SK-N-SH (cell line): ENCODE results near the gene NRG3. TPM values are rescaled to one million over a fixed set of nuclear protein-coding genes. Genes with fewer than 3 reads are reported as not detected.

ENCODE experiments used
- CTCF ChIA-PET: fragments of 300-600, 350-600 bp; formaldehyde crosslinking; extraction: SDS; loops from one replicate; lab custom pipeline; 2021; lab: Yijun Ruan, JAX
- POLR2A ChIA-PET: fragments of 350-600 bp; sonication (Branson Sonifier 250); formaldehyde crosslinking; extraction: SDS; loops from one replicate; lab custom pipeline; 2020; ENCODE audit warnings: antibody characterized with exemption, inconsistent platforms; lab: Yijun Ruan, JAX
- DNase-seq: peaks from one replicate; pipeline ENCODE4 v3.0.0; 2012
- H2AFZ ChIP-seq: fragments of 200-600 bp; sonication (generic); 2 replicates; pipeline ENCODE4 v1.8.1; 2016; ENCODE audit warnings: antibody characterized with exemption, mild to moderate bottlenecking, low read depth
- H3F3A ChIP-seq: fragments of 200-600 bp; sonication (generic); replicated peaks from 2 replicates; pipeline ENCODE3; 2016; ENCODE audit warnings: antibody characterized with exemption, mild to moderate bottlenecking; ENCODE audit not compliant: insufficient read depth
- H3K27ac ChIP-seq, 2 experiments: fragments of 200-500 bp in 1 of 2; fragments of 200-600 bp in 1 of 2; sonication (Bioruptor generic) in 1 of 2; sonication (generic), shearing (Covaris generic) in 1 of 2; 2 replicates each; pipeline versions ENCODE4 v1.5.1 to v1.6.1; 2014 to 2016; ENCODE audit warnings: low read depth in 2 of 2, inconsistent platforms in 1 of 2, low read length in 1 of 2, mild to moderate bottlenecking in 1 of 2, mixed read lengths in 1 of 2
- H3K27me3 ChIP-seq: fragments of 200-600 bp; sonication (generic), shearing (Covaris generic); 2 replicates; pipeline ENCODE4 v1.6.1; 2016; ENCODE audit warnings: mixed run types; ENCODE audit not compliant: insufficient read depth
- H3K36me3 ChIP-seq, 2 experiments: fragments of 200-500 bp in 1 of 2; fragments of 200-600 bp in 1 of 2; sonication (Bioruptor generic) in 1 of 2; sonication (generic) in 1 of 2; replicated peaks in 1 of 2; 2 replicates each; pipeline versions ENCODE3 to v1.5.1; 2014 to 2016; ENCODE audit warnings: low read length in 1 of 2, mild to moderate bottlenecking in 1 of 2; ENCODE audit not compliant: insufficient read depth in 2 of 2, control insufficient read depth in 1 of 2
- H3K4me1 ChIP-seq, 2 experiments: fragments of 200-500 bp in 1 of 2; fragments of 200-600 bp in 1 of 2; sonication (Bioruptor generic) in 1 of 2; sonication (generic), shearing (Covaris generic) in 1 of 2; 2 replicates each; pipeline versions ENCODE4 v1.5.1 to v1.6.1; 2014 to 2016; ENCODE audit warnings: low read depth in 1 of 2, low read length in 1 of 2, mixed run types in 1 of 2; ENCODE audit not compliant: insufficient read depth in 2 of 2, control insufficient read depth in 1 of 2
- H3K4me2 ChIP-seq: fragments of 200-600 bp; sonication (generic), shearing (Covaris generic); 2 replicates; pipeline ENCODE4 v1.6.1; 2017; ENCODE audit warnings: mixed run types
- H3K4me3 ChIP-seq, 2 experiments: fragments of 200-500 bp in 1 of 2; fragments of 200-600 bp in 1 of 2; sonication (Bioruptor generic) in 1 of 2; sonication (generic), shearing (Covaris generic) in 1 of 2; 2 replicates each; pipeline versions ENCODE4 v1.5.1 to v1.8.1; 2014 to 2016; ENCODE audit warnings: low read depth in 2 of 2, inconsistent platforms in 1 of 2, low read length in 1 of 2, mild to moderate bottlenecking in 1 of 2, mixed read lengths in 1 of 2, moderate library complexity in 1 of 2
- H3K79me2 ChIP-seq: fragments of 200-600 bp; sonication (generic); 2 replicates; pipeline ENCODE4 v1.8.1; 2017; ENCODE audit warnings: mild to moderate bottlenecking; ENCODE audit not compliant: insufficient read depth
- H3K9ac ChIP-seq: fragments of 200-600 bp; sonication (generic); 2 replicates; pipeline ENCODE4 v1.6.1; 2017; ENCODE audit warnings: mixed run types
- H3K9me2 ChIP-seq: fragments of 200-600 bp; sonication (generic); 2 replicates; pipeline ENCODE4 v1.6.1; 2017; ENCODE audit warnings: mixed run types
- H3K9me3 ChIP-seq: fragments of 200-600 bp; sonication (generic); 2 replicates; pipeline ENCODE4 v1.6.1; 2017; ENCODE audit warnings: mixed run types, mild to moderate bottlenecking, moderate library complexity
- H4K20me1 ChIP-seq: fragments of 200-600 bp; sonication (generic); 2 replicates; pipeline ENCODE4 v1.6.1; 2017; ENCODE audit warnings: mild to moderate bottlenecking, mixed run types; ENCODE audit not compliant: insufficient read depth
- CHD2 ChIP-seq: fragments of 150-350 bp; IDR thresholded peaks from 2 replicates; pipeline ENCODE4 v1.6.1; 2018; ENCODE audit warnings: low read length; ENCODE audit not compliant: partially characterized antibody
- ELF1 ChIP-seq: IDR thresholded peaks from 2 replicates; pipeline ENCODE4 v1.4.0; 2012
- EP300 ChIP-seq, 2 experiments: IDR thresholded peaks; 2 replicates each; pipeline versions ENCODE4 v1.4.0 to v1.6.1; 2012; ENCODE audit warnings: borderline replicate concordance in 1 of 2, low read depth in 1 of 2, low read length in 1 of 2
- EZH2phosphoT487 ChIP-seq: fragments of 200-600 bp; sonication (generic); IDR thresholded peaks from 2 replicates; pipeline ENCODE4 v1.6.1; 2017; ENCODE audit warnings: low read depth, mixed run types, mild to moderate bottlenecking, antibody characterized with exemption, moderate library complexity, borderline replicate concordance
- FOXM1 ChIP-seq: IDR thresholded peaks from 2 replicates; pipeline ENCODE4 v1.4.0; 2012; ENCODE audit warnings: low read depth, mild to moderate bottlenecking
- GABPA ChIP-seq: IDR thresholded peaks from 2 replicates; pipeline ENCODE4 v1.4.0; 2012; ENCODE audit warnings: low read depth, mild to moderate bottlenecking
- GATA2 ChIP-seq: sonication (generic); formaldehyde crosslinking; IDR thresholded peaks from 2 replicates; pipeline ENCODE4 v1.5.0; 2020; ENCODE audit warnings: mild to moderate bottlenecking, missing genetic modification reagents
- IRF3 ChIP-seq: fragments of 150-350 bp; IDR thresholded peaks from 2 replicates; pipeline ENCODE4 v1.6.1; 2016; ENCODE audit warnings: mild to moderate bottlenecking, low read depth, low read length
- JUND ChIP-seq: IDR thresholded peaks from 2 replicates; pipeline ENCODE4 v1.4.0; 2012
- MAX ChIP-seq: IDR thresholded peaks from 2 replicates; pipeline ENCODE4 v1.4.0; 2012; ENCODE audit warnings: low read depth
- MXI1 ChIP-seq: IDR thresholded peaks from 2 replicates; pipeline ENCODE4 v1.6.1; 2012; ENCODE audit warnings: mild to moderate bottlenecking, low read depth, low read length, improper control_type of control experiment
- NRF1 ChIP-seq: IDR thresholded peaks from 2 replicates; pipeline ENCODE4 v1.6.1; 2012; ENCODE audit warnings: low read depth, mild to moderate bottlenecking, low read length
- POLR2AphosphoS5 ChIP-seq: IDR thresholded peaks from 2 replicates; pipeline ENCODE4 v1.6.1; 2012; ENCODE audit warnings: low read depth, low read length
- RAD21 ChIP-seq: IDR thresholded peaks from 2 replicates; pipeline ENCODE4 v1.6.1; 2012; ENCODE audit warnings: mild to moderate bottlenecking, low read length
- RCOR1 ChIP-seq: fragments of 150-350 bp; IDR thresholded peaks from 2 replicates; pipeline ENCODE4 v1.6.1; 2017; ENCODE audit warnings: antibody characterized with exemption, low read length
- RXRA ChIP-seq: IDR thresholded peaks from 2 replicates; pipeline ENCODE4 v1.4.0; 2012; ENCODE audit warnings: low read depth, mild to moderate bottlenecking, borderline replicate concordance
- TCF12 ChIP-seq: IDR thresholded peaks from 2 replicates; pipeline ENCODE4 v1.4.0; 2012
- TEAD4 ChIP-seq: IDR thresholded peaks from 2 replicates; pipeline ENCODE4 v1.4.0; 2012; ENCODE audit warnings: mild to moderate bottlenecking, borderline replicate concordance; ENCODE audit not compliant: insufficient read depth
- USF1 ChIP-seq: IDR thresholded peaks from 2 replicates; pipeline ENCODE4 v1.4.0; 2012; ENCODE audit warnings: low read depth, borderline replicate concordance
- ZBTB33 ChIP-seq: IDR thresholded peaks from 2 replicates; pipeline ENCODE4 v1.4.0; 2012; ENCODE audit warnings: low read depth, borderline replicate concordance
- WGBS: methylation state at CpG from one replicate; pipeline ENCODE4 v1.1.6; 2017; ENCODE audit warnings: low lambda C conversion rate; 5-methylcytosine and 5-hydroxymethylcytosine counted together
- polyA plus RNA-seq, 3 experiments: library from polyadenylated mRNA; depleted of rRNA; stranded (reverse); fragments of >200 nt; gene quantifications; 2 replicates each; pipeline ENCODE4 v1.2.3, GENCODE V29; 2012

Gene NRG3
- polyA plus RNA-seq, 1 of the 3 experiments (the other 2 are of a cell fraction): 0.03 TPM

- POLR2A ChIA-PET: no interaction called here
- no peak overlapping the region for H3K4me3 ChIP-seq
- no peaks in the 10 kb centered on the region for H3K79me2 ChIP-seq
- no peaks in the 10 kb centered on the region for H3F3A ChIP-seq
- DNase-seq: no peak
- no peaks in the 10 kb centered on the region for H3K9me3 ChIP-seq
- H2AFZ ChIP-seq: no peak overlapping the region
- WGBS: 13% methylated on average over 2 of the region's 2 CpGs
- H3K27ac ChIP-seq: no peak overlapping the region
- no peak overlapping the region for H3K9ac ChIP-seq
- H4K20me1 ChIP-seq: no peaks in the 10 kb centered on the region
- CTCF ChIA-PET: no interaction called here
- H3K4me1 ChIP-seq: no peaks in the 10 kb centered on the region
- no peak for TF ChIP-seq ZBTB33
- TF ChIP-seq TCF12: no peak
- no peak for TF ChIP-seq TEAD4
- no peak for TF ChIP-seq CHD2
- TF ChIP-seq RXRA: no peak
- no peak for TF ChIP-seq EZH2phosphoT487
- TF ChIP-seq GATA2 (CRISPR knock-in tag): no peak
- no peak for TF ChIP-seq ELF1
- no peak for TF ChIP-seq NRF1
- no peak for TF ChIP-seq RAD21
- no peak for TF ChIP-seq IRF3
- TF ChIP-seq RCOR1: no peak
- TF ChIP-seq FOXM1: no peak
- no peak for TF ChIP-seq EP300 (IDR thresholded peaks at IDR 0.05; ENCODE audit: borderline replicate concordance in 1 of 2, low read depth in 1 of 2, low read length in 1 of 2)
- TF ChIP-seq MXI1: no peak
- no peak for TF ChIP-seq GABPA
- TF ChIP-seq POLR2AphosphoS5: no peak
- TF ChIP-seq MAX: no peak
- no peak for TF ChIP-seq JUND
- TF ChIP-seq USF1: no peak
- no peaks in the 10 kb centered on the region for H3K36me3 ChIP-seq
- H3K9me2 ChIP-seq: no peaks in the 10 kb centered on the region
- no peak overlapping the region for H3K4me2 ChIP-seq
- H3K27me3 ChIP-seq: no peaks in the 10 kb centered on the region
These were observed 286.3 kb downstream of the NRG3 start for GRCh38 chr10:82161264-82161663.
